ENCODE results near the gene NEFH. TPM values are rescaled to one million over a fixed set of nuclear protein-coding genes. Genes with fewer than 3 reads are reported as not detected.

NEFH gene
- total RNA-seq, 1 experiment from 2014 or later: 5.7 TPM

GRCh38 chr22:29482726-29483125, 2.7 kb downstream of the NEFH start:
- no peak overlapping the region for H3K4me2 ChIP-seq (ENCODE audit: insufficient read depth, insufficient read length, low read length)
- DNase-seq: no peak
- H3K27me3 Mint-ChIP-seq (ENCODE audit: low read depth): peaks cover 55% of the 10 kb centered on the region

More at GRCh38 chr22:29482726-29483125, 2.7 kb downstream of the NEFH start:
- Histone ChIP-seq H2BK120ac (ENCODE audit: low read depth, low read length, poor library complexity, severe bottlenecking) (no peak overlapping the region), H3K4me1 (ENCODE audit: insufficient read depth, low read length) (peaks cover 6% of the 10 kb centered on the region), H3K23me2 (ENCODE audit: insufficient read length, low read depth, low read length, poor library complexity, severe bottlenecking) (peaks cover 10% of the 10 kb centered on the region), H4K91ac (ENCODE audit: insufficient read length, low read depth, low read length) (no peak overlapping the region), H2BK12ac (ENCODE audit: insufficient read length, low read depth, low read length) (no peak overlapping the region), H2BK5ac (ENCODE audit: insufficient read length, low read length) (no peak overlapping the region), H3K18ac (ENCODE audit: insufficient read length, low read depth, low read length) (no peak overlapping the region), H3T11ph (ENCODE audit: low read length) (no peak overlapping the region), H3K79me1 (ENCODE audit: insufficient read depth, low read depth, low read length, poor library complexity, severe bottlenecking) (no peaks in the 10 kb centered on the region), H2BK15ac (ENCODE audit: low read depth, low read length) (no peak overlapping the region), H3K14ac (ENCODE audit: insufficient read depth, low read length) (no peak overlapping the region), H2AFZ (ENCODE audit: low read length) (no peak overlapping the region), H2AK5ac (ENCODE audit: insufficient read length, low read length) (no peak overlapping the region), H4K8ac (replicated peaks; ENCODE audit: insufficient read length, low read depth, low read length) (no peak overlapping the region), H3K56ac (ENCODE audit: insufficient read length, low read depth, low read length) (no peak overlapping the region), H4K5ac (ENCODE audit: insufficient read length, low read depth, low read length) (no peak overlapping the region), H3K9me3 (ENCODE audit: control insufficient read depth, low read depth, low read length) (no peaks in the 10 kb centered on the region), H3K27ac (ENCODE audit: insufficient read length, low read depth, low read length) (no peak overlapping the region), H3K79me2 (ENCODE audit: insufficient read depth, low read length) (no peaks in the 10 kb centered on the region), H3K23ac (ENCODE audit: insufficient read length, low read depth, low read length) (no peak overlapping the region), H3K9ac (ENCODE audit: extremely low read depth, insufficient read length, low read length) (no peak overlapping the region), H2BK20ac (ENCODE audit: low read depth, low read length, poor library complexity, severe bottlenecking) (no peak overlapping the region), H3K27me3 (ENCODE audit: insufficient read depth, low read length) (peaks cover 27% of the 10 kb centered on the region), H4K20me1 (ENCODE audit: control insufficient read depth, insufficient read depth, insufficient read length) (no peaks in the 10 kb centered on the region), H3K4ac (ENCODE audit: low read depth, low read length) (no peak overlapping the region)
- Mint-ChIP-seq H3K27ac (no peak overlapping the region; a peak in 1 of 7 replicates), H3K4me3 (no peak overlapping the region), H3K4me1 (peaks cover 32 to 34% of the 10 kb centered on the region in 2 experiments), H3K9me3 (peaks cover 8 to 9% of the 10 kb centered on the region in 2 experiments), H3K36me3 (ENCODE audit: insufficient read depth in 1 of 3, low read depth in 3 of 3) (peaks cover 8 to 16% (median 9%) of the 10 kb centered on the region in 3 experiments)
- no peak for TF ChIP-seq CTCF (conservative IDR thresholded peaks at IDR 0.05)
- no CpG with 5 or more reads among the region's 7 CpGs for WGBS (ENCODE audit: extremely low coverage, insufficient read length, low lambda C conversion rate)
